K562 (cell line): Measurements from ENCODE around the gene PINK1. TPM values are rescaled to one million over a fixed set of nuclear protein-coding genes. Genes with fewer than 3 reads are reported as not detected.

Experiments
- BHLHE40 ChIP-seq: IDR thresholded peaks from 2 replicates; pipeline ENCODE4 v1.6.1; 2011; ENCODE audit warnings: low read length, improper control_type of control experiment
- CAMTA2 ChIP-seq: fragments of 250-450 bp; sonication (Bioruptor Pico); conservative IDR thresholded peaks from 2 replicates; pipeline ENCODE4 v1.5.1; 2022
- CHD2 ChIP-seq: IDR thresholded peaks from 2 replicates; pipeline ENCODE4 v1.6.1; 2011; ENCODE audit warnings: low read depth, low read length
- HMGN3 ChIP-seq: IDR thresholded peaks from 2 replicates; pipeline ENCODE4 v1.6.1; 2011; ENCODE audit warnings: borderline replicate concordance, low read depth, mild to moderate bottlenecking, mixed read lengths, low read length; ENCODE audit not compliant: insufficient read length; ENCODE audit errors: extremely low read depth
- ILF3 ChIP-seq: fragments of 450-650 bp; IDR thresholded peaks from 2 replicates; pipeline ENCODE4 v1.6.1; 2018; ENCODE audit warnings: antibody characterized with exemption, mild to moderate bottlenecking, moderate library complexity, borderline replicate concordance
- KDM2B ChIP-seq: fragments of 250-450 bp; sonication (Bioruptor Pico); IDR thresholded peaks from 2 replicates; pipeline ENCODE4 v1.8.0; 2021; ENCODE audit warnings: mild to moderate bottlenecking, moderate library complexity
- OTX1 ChIP-seq: fragments of 450-650 bp; formaldehyde crosslinking; IDR thresholded peaks from 2 replicates; pipeline ENCODE4 v1.4.0; 2022; ENCODE audit warnings: mild to moderate bottlenecking
- PHB2 ChIP-seq: fragments of 450-650 bp; IDR thresholded peaks from 2 replicates; pipeline ENCODE4 v1.6.1; 2017; ENCODE audit warnings: low read depth
- RBM34 ChIP-seq: fragments of 200-400 bp; formaldehyde crosslinking; IDR thresholded peaks from 2 replicates; pipeline ENCODE4 v1.6.1; 2018; ENCODE audit warnings: low read length, borderline replicate concordance; ENCODE audit not compliant: insufficient read depth
- RHOXF2B ChIP-seq: fragments of 250-450 bp; sonication (Bioruptor Pico); conservative IDR thresholded peaks from 2 replicates; pipeline ENCODE4 v1.5.1; 2021
- SLC30A9 ChIP-seq: fragments of 250-450 bp; sonication (Bioruptor Pico); IDR thresholded peaks from 2 replicates; pipeline ENCODE4 v1.8.0; 2022; ENCODE audit warnings: mild to moderate bottlenecking, moderate library complexity
- SNIP1 ChIP-seq: fragments of 450-650 bp; IDR thresholded peaks from 2 replicates; pipeline ENCODE4 v1.7.1; 2017; ENCODE audit warnings: low read depth, mild to moderate bottlenecking
- ZNF217 ChIP-seq: sonication (generic); formaldehyde crosslinking; IDR thresholded peaks from 2 replicates; pipeline ENCODE4 v1.8.0; 2022; ENCODE audit warnings: mild to moderate bottlenecking, missing genetic modification reagents
- ZNF274 ChIP-seq: IDR thresholded peaks from 2 replicates; pipeline ENCODE4 v1.6.1; 2011; ENCODE audit warnings: low read depth, mild to moderate bottlenecking, low read length, moderate library complexity, borderline replicate concordance
- ZNF408 ChIP-seq: fragments of 250-450 bp; sonication (Bioruptor Pico); IDR thresholded peaks from 2 replicates; pipeline ENCODE4 v1.4.0; 2020; ENCODE audit warnings: low read depth, mild to moderate bottlenecking, moderate library complexity
- ZNF431 ChIP-seq: sonication (generic); formaldehyde crosslinking; IDR thresholded peaks from 2 replicates; pipeline ENCODE4 v1.8.0; 2022; ENCODE audit warnings: mild to moderate bottlenecking, missing genetic modification reagents
- ZNF444 ChIP-seq: fragments of 250-450 bp; sonication (Bioruptor Pico); IDR thresholded peaks from 2 replicates; pipeline ENCODE4 v1.4.0; 2020; ENCODE audit warnings: mild to moderate bottlenecking, moderate library complexity
- ZNF785 ChIP-seq: fragments of 250-450 bp; sonication (Bioruptor Pico); IDR thresholded peaks from 2 replicates; pipeline ENCODE4 v1.4.0; 2020; ENCODE audit warnings: mild to moderate bottlenecking
- ZSCAN29 ChIP-seq: fragments of 450-650 bp; IDR thresholded peaks from 2 replicates; pipeline ENCODE4 v1.6.1; 2017
- polyA plus RNA-seq, 8 experiments: library from polyadenylated mRNA; depleted of rRNA in 4 of 8; stranded (reverse) in 5 of 8; unstranded in 3 of 8; fragments of >200 nt; fragmentation: Nextera tagmentation in 2 of 8; fragmentation: Illumina TruSeq in 1 of 8; extraction: Ambion mirVana in 2 of 8; extraction: Trizol in 1 of 8; gene quantifications; 2 replicates each; pipeline versions ENCODE4 v1.2.1 to v1.2.3, GENCODE V29; 2011 to 2014; ENCODE audit warnings: inconsistent platforms in 1 of 8, missing spikeins in 1 of 8
- total RNA-seq, 7 experiments: library from RNA; depleted of rRNA in 6 of 7; stranded (reverse); fragments of >200 nt in 6 of 7; fragmentation: Illumina TruSeq in 2 of 7; extraction: Trizol in 2 of 7; gene quantifications; 2 replicates each; pipeline versions ENCODE4 v1.2.1 to v1.2.3, GENCODE V29; 2011 to 2021; ENCODE audit warnings: low replicate concordance in 1 of 7
- TF ChIP-seq, protein P1 (sequence below): sonication (generic); formaldehyde crosslinking; IDR thresholded peaks from 2 replicates; pipeline ENCODE4 v1.8.1; 2023; ENCODE audit warnings: mild to moderate bottlenecking, missing genetic modification reagents
- TF ChIP-seq, protein P2 (sequence below): fragments of 250-450 bp; sonication (Bioruptor Pico); IDR thresholded peaks from 2 replicates; pipeline ENCODE4 v1.8.0; 2022; ENCODE audit warnings: inconsistent platforms
- TF ChIP-seq, protein P3 (sequence below), 3 experiments: fragments of 200-800 bp in 1 of 3; sonication (Bioruptor generic) in 1 of 3; sonication (generic) in 1 of 3; formaldehyde crosslinking in 1 of 3; IDR thresholded peaks; 2 replicates each; pipeline versions ENCODE4 v1.6.1 to v1.8.0; 2016 to 2022; ENCODE audit warnings: mild to moderate bottlenecking in 2 of 3, missing compliant biosample characterization in 2 of 3, missing genetic modification characterization in 2 of 3, missing genetic modification reagents in 1 of 3

The PINK1 gene
- total and polyA plus RNA-seq, 9 of the 15 experiments (the other 6 are each of a cell fraction or from before 2014, with no cell fraction given): 1.5 to 11.3 (median 6.8) TPM

DNA sequence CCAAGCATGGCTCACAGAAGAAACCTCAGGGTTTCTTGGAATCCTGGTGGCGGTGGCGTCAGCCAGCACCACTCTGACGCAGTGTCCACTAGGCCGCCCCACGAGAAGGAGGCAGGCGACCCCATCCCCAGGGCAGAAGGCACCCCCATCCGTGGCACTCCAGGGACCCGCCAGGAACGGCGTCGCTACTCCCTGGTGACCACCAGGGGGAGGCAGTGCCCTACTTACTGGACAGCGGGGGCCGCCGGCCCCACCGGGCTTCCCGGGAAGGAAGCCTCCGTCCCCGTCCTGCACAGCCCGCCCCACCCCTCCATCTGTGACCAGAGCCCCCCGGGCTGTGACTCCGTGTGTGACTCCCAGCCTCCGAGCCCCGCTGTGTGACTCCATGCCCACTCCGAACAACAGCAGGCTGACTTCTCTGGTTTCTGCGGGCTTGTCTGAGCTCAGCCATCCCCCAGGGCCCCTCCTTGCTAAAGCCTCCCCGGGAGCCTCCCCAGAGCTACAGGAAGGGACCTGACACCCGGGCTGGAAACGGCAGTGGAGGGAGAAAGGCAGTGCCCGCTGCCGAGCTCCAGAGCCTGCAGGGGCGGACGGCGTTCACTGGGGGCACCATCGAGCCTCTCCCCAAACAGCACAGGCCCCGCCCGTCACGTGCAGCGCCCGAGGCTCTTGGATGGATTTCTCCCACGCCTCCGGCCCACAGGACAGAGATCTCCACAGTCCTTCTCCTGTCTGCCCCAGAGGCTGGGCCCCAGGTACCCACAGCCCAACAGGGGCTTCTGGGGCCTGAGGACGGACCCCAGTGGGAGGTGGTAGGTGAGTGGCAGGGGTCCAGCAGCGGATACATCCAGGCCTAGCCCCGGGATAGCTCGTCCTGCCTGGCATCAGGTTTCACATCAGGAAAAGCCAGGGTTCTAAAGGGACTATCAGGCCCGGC lies 63.4 kb downstream of the PINK1 start (continued):
- TF ChIP-seq, protein P1, sequence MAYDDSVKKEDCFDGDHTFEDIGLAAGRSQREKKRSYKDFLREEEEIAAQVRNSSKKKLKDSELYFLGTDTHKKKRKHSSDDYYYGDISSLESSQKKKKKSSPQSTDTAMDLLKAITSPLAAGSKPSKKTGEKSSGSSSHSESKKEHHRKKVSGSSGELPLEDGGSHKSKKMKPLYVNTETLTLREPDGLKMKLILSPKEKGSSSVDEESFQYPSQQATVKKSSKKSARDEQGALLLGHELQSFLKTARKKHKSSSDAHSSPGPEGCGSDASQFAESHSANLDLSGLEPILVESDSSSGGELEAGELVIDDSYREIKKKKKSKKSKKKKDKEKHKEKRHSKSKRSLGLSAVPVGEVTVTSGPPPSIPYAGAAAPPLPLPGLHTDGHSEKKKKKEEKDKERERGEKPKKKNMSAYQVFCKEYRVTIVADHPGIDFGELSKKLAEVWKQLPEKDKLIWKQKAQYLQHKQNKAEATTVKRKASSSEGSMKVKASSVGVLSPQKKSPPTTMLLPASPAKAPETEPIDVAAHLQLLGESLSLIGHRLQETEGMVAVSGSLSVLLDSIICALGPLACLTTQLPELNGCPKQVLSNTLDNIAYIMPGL (CRISPR knock-in tag): peak; percentile 84; the same call in 1 of the 2 replicates
- no peak for TF ChIP-seq ZNF785
- TF ChIP-seq SLC30A9 (CRISPR knock-in tag): no peak
- no peak for TF ChIP-seq ZNF431 (CRISPR knock-in tag)
- TF ChIP-seq BHLHE40: peak; percentile 100
- no peak; the same call in 1 of the 2 replicates for TF ChIP-seq CHD2
- TF ChIP-seq SNIP1: no peak
- TF ChIP-seq OTX1 (CRISPR knock-in tag): no peak
- no peak for TF ChIP-seq ZNF408 (CRISPR knock-in tag)
- TF ChIP-seq ZNF217 (CRISPR knock-in tag): no peak
- TF ChIP-seq PHB2: no peak
- TF ChIP-seq CAMTA2: no peak
- TF ChIP-seq, protein P2, sequence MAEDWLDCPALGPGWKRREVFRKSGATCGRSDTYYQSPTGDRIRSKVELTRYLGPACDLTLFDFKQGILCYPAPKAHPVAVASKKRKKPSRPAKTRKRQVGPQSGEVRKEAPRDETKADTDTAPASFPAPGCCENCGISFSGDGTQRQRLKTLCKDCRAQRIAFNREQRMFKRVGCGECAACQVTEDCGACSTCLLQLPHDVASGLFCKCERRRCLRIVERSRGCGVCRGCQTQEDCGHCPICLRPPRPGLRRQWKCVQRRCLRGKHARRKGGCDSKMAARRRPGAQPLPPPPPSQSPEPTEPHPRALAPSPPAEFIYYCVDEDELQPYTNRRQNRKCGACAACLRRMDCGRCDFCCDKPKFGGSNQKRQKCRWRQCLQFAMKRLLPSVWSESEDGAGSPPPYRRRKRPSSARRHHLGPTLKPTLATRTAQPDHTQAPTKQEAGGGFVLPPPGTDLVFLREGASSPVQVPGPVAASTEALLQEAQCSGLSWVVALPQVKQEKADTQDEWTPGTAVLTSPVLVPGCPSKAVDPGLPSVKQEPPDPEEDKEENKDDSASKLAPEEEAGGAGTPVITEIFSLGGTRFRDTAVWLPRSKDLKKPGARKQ (CRISPR knock-in tag): no peak
- no peak for TF ChIP-seq RBM34
- peak; percentile 85 for TF ChIP-seq HMGN3
- no peak for TF ChIP-seq ILF3
- no peak for TF ChIP-seq ZNF274
- no peak for TF ChIP-seq KDM2B (CRISPR knock-in tag)
- TF ChIP-seq, protein P3, sequence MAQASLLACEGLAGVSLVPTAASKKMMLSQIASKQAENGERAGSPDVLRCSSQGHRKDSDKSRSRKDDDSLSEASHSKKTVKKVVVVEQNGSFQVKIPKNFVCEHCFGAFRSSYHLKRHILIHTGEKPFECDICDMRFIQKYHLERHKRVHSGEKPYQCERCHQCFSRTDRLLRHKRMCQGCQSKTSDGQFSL (CRISPR knock-in tag; IDR thresholded peaks at IDR 0.05): peak; percentile 83
- TF ChIP-seq, protein P3 (tag; IDR thresholded peaks at IDR 0.05): peak in 1 of 2 experiments; percentile 87; a peak in 2 of 4 replicates
- TF ChIP-seq ZSCAN29: no peak
- TF ChIP-seq ZNF444 (CRISPR knock-in tag): no peak
- no peak for TF ChIP-seq RHOXF2B (CRISPR knock-in tag)
